HS-5 (cell line): ENCODE results near the gene CELF2.
"Not testable (repeated sequence)": the region's sequence is repeated elsewhere in the genome, so short reads cannot be mapped to it uniquely, and the experiment has no call there.

ENCODE experiments used
- DNase-seq: peaks from one replicate; pipeline ENCODE4 v3.0.0-alpha.2; 2012; ENCODE audit warnings: low read depth

Gene CELF2

DNA sequence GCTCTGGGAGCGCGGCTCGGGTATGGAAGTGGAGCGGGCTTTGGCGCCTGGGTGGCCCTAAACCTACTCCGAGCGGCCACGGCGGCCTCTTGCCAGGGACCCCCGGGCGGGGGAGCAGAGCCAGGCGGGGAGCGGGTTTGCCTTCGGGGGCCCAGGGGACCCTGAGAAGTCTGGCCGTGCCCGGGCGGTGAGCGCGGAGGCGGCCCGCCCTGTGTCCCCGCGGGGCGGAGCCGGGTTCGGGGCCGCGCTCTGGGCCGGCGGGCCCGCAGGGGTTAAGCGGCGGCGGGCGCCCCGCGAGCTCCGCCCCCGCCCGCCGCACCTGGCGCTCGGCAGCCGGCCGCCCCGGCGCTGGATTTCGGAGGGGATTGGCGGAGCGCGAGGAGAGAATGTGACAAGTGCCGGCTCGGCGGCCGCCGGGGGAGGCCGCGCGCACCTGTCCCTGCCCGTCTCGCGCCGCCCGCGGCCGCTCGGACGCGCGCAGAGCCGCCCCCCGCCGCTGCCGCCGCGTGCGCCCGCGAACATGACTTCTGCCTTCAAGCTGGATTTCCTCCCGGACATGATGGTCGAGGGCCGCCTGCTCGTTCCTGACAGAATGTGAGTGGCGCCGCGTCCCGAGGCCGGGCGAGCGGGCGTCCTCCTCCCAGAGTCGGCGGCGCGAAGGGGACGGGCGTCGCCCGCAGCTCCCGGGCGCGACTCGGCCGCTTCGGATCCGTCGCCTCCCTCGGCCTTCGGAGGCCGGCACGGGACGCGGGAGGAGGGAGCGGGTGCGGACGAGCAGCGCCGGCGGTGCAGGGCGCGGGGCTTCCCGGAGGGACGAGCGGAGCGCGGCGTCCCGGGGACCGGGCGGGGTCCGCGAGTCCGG is at the start of gene CELF2:
TSS of gene CELF2 (plus strand) at position 303 of the 862 bp plus-strand sequence. CDS start at position 521, 218 bp downstream.
- no peak for DNase-seq

DNA sequence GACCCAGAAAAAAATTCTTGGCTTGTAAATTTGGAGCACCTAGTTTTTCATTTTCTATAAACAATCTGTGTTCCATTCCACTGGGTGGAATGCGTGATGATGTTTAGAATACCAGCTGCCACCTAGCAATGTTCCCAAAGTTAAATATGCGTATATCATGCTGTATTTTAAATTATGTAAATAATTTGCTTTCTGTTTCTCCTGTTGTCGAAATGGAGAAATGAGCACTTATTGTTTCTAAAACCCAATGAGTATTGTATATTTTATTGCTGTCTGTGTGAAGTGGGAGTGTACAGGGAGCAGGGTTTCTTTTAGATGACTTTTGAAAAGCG is 49.4 kb upstream of the CELF2 start:
- DNase-seq = no peak

DNA sequence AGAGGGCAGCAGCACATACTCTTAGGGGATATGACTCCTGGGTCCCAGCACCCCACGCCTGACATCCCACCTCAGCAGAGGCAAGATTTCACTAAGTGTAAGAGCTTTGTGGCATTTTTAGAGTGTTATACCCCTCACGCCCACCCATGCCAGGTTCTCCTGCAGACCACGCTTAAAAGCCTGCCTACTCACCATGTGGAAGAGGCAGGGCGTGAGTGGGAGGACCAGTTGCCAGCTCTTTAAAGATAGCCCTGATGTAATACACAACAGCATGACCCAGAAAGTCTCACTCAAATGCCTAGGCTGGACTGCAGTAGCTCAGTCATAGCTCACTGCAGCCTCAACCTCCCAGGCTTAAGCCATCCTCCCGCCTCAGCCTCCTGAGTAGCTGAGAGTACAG is 44.4 kb upstream of the CELF2 start:
- DNase-seq = no peak

DNA sequence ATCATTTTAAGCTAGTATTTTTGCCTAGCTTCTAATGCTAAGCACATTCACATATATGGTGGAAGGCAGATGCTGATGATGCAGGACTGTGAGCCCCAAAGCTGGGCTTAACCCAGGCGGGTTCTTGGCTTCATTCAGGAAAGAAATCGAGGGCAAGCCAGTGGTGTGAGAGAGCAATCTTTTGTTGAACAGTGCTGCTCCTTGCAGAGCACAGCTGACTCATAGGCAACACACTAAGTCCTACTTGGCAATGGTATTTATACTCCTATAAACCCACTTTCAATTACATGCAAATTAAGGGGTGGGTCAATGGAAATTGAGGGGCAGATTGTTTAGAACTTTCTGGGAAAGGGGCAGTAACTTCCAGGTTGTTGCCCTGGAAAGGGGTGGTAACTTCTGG is 42.0 kb upstream of the CELF2 start:
- DNase-seq = no peak

DNA sequence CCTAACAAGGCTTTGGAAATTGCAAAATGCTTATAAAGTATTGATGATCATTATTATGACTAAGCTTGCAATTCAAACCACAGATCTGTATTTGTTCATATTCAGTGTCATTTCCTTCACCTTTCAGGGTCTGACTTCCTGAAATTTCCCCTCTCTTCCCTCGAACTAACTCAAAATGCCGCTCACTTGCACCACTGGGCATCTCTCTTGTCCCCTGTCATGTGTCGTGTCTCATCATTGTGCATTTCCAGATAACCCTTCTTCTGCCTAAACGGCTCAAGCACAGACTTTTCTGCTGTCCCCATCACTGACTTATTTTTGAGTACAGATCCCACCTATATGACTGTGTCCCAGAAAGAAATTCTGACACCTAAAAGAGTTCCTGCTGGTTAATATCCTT is 41.0 kb upstream of the CELF2 start:
- DNase-seq = no peak

DNA sequence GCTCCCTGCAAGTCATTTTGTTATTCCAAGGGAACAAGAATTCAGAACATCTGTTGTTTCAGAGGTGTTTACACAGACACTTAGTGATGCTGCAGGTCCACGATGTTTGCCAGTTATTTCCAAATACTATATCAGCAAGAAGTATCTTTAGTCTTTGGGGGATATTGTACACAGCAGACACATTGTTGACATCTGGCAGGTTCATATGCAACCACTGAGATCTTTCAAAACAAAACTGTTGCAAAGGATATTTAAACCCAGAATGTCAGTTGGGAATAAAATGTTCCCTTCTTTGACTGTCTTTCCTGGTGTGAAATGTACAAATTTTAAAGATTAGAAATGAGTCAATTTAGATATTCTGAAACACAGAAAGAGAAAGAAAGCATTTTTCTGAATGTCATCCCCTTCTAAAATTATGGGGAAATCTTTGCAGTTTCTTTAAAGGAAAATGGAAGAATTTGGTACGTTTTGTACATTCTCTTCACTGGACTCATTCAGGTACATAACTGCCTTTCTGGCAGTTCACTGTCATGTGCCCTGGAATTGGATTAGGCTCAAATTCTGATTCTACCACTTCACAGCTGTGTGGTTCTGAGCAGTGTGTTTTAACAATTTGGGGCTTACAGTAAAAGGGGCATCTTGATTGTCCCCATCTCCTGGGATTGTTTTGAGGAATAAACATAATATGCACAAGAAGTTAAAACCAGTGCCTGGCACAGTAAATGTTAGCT is 40.3 kb upstream of the CELF2 start:
- DNase-seq = no peak

DNA sequence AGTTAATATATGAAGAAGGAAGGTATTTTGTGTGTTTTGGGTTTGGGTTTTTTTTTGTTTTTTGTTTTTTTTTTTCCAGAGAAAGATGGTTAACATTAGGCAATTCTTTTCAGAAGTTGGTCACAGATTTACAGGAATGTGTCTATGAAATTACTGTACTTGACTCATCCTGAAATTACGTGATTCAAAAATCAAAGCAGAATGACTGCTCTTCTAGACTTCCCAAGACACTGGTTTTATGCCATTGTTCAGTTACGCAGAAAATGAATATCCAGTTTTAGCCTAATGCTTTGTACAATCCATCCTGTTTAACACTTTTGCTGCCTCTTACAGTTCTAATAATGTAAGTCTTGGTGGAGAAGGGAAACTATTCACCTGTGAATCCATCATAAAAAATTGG is 39.7 kb upstream of the CELF2 start:
- DNase-seq = peak; percentile 16

DNA sequence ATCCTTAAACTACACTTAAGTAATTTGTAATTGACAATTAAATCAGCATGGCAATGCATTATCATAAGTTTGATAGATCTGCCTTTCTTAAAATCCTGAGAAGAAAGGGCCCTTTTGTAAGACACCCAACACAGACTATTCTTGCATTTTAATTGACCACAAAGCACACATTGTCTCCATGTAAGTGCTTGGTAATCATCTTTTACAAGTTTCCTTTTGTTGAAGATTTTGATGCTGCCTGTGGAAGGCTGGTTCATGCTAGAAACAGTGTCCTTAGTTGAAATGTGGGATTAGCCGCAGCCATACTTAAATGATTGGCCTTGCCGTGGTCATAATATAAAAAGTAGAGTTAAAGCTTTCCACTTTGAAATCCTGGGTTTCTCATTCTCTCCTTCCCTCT is 32.3 kb upstream of the CELF2 start:
- DNase-seq = no peak

DNA sequence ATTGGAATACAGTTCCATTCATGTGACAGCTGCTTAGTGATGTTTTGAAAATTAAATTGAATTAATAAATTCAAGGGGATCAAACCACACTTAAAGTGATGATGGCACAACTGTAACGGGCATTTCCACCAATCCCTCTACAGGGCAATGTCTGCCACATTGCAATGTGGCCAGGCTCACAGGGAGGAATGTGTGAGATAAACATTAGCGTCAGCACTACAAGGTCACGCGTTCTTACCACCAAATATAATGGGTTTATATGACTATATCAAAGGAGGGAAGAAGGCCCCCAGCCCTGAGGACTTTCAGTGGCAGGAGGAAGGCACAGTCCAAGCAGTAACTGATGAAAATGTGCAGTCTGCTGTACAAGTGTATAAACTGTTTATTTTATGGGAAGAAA is 31.1 kb upstream of the CELF2 start:
- no peak for DNase-seq

DNA sequence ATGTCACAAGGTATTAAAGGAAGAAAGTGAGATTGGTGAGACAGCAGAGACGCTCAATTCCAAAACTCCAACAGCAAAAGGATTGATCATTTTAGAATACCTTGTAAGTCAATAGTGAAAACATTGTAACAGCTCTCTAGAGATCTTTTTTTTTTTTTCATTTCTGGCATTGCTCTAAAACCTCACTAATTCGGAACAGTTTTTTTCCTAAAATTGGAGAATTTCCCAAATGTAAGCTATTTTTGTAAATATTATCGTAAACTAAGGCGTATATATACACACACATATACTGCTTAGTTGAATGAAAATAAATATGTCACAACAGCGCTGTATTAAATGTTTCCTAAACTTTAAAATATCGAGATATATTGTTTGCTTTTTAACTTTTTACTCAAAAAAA is 30.6 kb upstream of the CELF2 start:
- no peak for DNase-seq

DNA sequence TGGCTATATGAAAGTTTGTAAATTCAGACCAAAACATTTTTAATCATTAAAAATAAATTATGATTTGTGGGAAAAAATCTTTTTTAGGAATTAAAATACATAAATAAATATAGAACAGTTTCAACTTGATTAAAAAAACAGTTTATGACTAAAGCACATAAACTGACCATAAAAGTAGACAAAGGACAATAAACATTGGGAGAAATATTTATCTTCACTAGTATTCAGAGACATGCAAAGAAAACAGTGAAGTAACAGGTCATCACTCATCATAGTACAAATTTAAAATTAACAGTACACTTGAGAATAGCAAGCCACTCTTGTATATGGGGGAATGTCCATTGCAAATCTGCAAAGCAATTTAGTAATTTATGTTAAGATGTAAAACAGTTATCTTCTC is 28.0 kb upstream of the CELF2 start:
- DNase-seq = no peak

DNA sequence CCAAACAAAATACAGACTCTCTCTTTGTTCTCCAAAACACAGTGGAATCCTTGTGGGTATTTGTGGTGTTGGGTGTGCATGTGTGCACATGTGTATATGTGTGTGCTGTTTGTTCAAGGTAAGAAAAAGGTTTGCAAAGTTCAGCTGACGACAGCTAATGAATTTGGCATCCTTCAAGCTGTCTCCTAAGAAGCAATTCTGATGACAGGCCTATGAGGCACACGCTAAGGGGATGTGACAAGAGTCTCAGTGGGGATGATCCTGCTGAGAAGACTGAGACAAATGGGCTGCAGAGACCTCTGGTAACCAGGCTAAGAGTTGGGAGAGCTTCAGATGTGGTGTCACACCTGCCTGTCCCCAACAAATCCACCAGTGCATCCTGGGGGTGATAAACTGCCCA is 26.5 kb upstream of the CELF2 start:
- no peak for DNase-seq

DNA sequence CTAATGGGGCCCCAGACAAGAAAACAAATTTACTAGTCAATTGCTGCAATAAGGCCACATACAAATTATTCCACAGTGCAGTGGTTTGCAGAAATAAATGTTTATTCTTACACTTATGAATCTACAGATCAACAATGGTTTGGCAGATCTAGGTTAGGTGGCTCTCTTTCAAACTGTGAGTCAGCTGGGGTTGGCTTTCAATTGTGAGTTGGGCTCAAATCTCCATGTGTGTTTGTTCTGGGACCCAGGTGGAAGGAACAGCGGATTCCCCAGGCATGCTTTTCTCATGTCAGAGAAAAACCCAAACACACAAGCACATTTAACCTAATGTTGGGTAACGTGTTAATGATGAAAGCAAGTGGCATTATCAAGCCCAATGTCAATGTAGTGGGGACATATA is 25.6 kb upstream of the CELF2 start:
- no peak for DNase-seq

DNA sequence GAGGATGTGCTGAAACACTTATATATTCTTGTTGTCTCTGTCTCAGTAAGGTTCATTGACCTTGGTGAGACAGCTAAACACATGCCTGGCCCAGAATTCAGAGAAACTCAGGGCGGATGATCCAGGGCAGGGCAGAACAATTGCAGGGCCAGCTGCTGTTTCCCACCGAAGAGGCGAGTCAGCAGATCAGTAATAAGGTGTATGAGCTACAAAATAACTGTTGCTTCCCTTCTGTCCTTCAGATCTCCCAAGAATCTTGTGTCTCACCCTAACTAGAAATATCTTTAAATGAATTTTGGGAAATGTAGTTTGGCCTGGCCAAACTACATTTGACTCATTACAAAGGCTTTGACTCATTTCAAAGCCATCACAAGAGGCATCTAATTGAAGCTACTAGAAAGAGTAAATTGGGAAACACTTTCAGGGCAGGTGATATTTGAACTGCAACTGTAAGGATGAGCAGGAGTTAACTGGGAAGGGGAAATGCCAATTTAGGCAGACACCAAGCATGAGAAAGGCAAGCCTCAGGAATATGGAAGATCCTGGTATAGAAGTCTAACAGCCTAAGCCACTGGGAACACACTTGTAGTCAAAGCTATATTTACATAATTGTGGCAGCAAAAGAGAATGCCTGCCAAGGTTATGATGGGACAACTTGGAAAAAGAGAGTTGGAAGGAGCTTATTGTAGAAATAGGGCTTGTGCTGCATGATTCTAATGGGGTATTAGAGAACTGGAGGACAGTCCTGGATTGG is 24.5 kb upstream of the CELF2 start:
- no peak for DNase-seq

DNA sequence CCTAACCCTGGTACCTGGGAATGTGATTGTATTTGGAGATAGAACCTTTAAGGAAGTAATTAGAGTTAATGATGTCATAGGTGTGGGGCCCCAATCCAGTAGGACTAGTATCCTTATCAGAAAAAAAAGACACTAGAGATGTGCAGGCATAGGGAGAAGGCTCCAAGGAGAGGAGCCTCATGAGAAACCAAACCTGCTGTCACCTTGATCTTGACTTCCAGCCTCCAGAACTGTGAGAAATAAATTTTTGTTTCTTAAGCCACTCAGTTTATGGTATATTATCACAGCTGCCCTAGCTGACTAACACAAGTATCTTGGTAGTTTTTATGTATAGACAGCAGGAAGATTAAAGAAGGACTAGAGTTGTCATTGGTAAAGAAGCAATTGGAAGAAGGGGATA is 23.9 kb upstream of the CELF2 start:
- no peak for DNase-seq

DNA sequence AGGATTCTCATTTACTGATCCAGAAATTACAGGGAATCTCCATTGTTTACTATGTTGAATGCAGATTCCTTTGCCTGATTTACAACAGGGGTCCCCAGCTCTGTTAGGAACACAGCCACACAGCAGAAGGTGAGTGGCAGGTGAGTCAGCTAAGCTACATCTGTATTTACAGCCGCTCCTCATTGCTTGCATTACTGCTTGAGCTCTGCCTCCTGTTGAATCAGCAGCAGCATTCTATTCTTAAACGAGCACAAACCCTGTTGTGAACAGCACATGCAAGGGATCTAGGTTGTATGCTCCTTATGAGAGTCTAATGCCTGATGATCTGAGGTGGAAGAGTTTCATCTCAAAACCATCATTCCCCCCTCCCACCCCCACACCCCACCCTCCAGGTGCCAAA is 23.3 kb upstream of the CELF2 start:
- DNase-seq = no peak

DNA sequence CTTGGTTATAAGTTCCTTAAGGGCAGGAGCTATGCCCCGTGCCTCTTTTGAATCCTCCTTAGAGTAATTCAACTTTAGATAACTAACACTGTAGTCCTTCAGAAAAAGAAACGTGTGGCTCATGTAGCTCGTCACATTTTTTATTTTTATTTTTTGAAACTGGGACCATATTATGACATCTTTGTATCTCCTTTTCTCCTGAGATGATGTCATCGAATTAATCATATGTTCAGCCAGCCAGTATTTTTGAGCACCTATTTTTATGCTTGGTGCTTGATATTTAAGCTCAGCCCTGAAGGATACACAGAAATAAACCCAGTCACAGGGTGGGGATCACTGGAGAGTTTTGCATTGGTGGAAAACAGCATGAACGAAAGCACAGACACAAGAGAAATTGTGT is 22.6 kb upstream of the CELF2 start:
- no peak for DNase-seq

DNA sequence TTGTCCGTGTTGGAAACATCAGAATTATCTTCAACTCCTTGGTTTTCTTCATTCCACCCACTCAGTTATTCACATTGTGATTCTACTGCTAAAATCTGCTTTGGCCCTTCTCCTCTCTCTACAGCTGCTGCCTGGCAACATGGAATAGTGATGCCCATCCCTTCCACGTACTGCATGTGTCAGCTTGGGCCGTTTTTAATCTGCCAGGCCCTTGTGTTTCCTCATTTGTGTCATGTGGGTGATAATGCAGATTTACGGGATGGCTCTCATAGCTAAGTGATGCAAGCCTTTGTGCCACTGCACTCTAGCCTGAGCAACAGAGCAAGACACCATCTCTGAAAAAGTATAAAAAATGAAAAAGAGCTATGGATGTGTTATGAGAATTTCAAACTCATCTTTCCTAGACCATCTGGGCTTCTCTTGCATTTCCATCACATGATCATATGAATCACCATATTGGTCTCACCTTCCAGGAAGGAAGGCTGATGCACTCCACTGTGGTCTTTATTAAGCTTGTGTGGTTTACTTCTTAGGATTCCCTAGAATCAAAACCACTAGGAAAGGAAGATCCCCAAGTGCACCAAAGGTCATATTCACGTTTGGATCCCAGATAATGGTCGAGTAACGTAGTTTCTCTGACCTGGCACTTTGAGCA is 20.6 kb upstream of the CELF2 start:
- DNase-seq = no peak

DNA sequence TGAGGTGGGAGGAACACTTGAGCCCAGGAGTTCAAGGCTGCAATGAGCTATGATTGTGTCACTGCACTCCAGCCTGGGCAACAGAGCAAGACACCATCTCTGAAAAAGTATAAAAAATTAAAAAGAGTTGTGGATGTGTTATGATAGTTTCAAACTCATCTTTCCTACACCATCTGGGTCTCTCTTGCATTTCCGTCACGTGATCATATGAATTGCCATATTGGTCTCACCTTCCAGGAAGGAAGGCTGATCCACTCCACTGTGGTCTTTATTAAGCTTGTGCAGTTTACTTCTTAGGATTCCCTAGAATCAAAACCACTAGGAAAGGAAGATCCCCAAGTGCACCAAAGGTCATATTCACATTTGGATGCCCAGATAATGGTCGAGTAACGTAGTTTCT is 18.2 kb upstream of the CELF2 start:
- DNase-seq = not testable (repeated sequence)

DNA sequence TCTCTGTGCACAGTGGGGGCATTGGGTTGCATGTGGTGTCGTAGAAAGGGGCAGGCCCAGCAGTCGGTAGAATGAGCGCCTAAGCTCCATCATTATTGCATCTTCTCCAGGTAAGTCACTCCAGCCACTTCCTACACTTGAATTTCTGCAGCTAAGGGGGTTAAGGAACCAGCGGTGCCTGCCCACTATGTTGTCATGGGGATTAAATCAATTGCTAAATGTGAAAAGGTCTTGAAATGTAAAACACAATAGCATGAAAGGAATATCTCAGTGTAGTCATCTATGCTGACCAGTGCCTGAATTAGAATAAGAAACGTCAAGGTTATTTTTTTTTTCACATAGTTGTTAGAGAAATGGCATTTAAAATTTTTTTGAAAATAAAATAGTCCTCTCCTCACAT is 15.2 kb upstream of the CELF2 start:
- DNase-seq = no peak

DNA sequence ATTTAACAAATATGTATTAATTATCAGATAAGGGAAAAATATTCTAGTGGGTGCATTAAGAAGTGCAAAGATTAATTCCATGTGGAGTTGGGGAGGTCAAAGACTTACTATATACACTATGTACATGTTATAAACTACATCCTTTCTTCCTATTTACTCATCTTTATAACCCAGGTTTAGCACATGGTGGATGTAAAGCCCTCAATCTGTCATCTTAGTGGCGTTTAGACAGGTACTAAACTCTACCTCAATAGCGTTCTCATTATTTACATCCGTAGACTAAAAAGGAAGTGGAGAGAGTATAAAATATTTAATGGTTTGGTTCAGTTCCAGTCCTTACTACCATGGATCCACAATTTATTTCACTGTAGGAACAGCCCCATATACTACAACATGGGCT is 14.8 kb upstream of the CELF2 start:
- DNase-seq = no peak

DNA sequence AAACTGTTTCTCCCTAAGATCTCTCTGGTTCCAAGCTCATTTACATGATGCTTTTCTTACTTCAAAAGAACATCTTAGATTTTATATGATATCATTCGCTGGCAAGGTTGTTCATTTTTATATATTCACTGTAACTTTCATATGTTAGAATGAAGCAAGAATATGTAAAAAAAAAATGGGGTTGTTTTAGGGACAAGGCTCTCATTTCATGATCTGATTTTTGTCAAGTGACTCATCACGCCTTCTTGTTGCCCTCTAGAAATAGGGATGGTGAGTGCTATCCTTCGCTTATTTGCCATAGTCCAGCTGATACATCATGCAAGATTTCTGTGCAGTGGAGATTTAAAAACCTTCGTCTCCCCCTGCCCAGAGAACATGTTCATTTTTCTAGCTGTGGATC is 14.0 kb upstream of the CELF2 start:
- no peak for DNase-seq
